Measurements from ENCODE around the gene OR6M1. TPM values are rescaled to one million over a fixed set of nuclear protein-coding genes. Genes with fewer than 3 reads are reported as not detected.

OR6M1 gene
- polyA plus RNA-seq, 3 donors, result not detected

- DNase-seq, result no peak
These were observed 30.2 kb downstream of the OR6M1 start for GRCh38 chr11:123775715-123776549.

DNA sequence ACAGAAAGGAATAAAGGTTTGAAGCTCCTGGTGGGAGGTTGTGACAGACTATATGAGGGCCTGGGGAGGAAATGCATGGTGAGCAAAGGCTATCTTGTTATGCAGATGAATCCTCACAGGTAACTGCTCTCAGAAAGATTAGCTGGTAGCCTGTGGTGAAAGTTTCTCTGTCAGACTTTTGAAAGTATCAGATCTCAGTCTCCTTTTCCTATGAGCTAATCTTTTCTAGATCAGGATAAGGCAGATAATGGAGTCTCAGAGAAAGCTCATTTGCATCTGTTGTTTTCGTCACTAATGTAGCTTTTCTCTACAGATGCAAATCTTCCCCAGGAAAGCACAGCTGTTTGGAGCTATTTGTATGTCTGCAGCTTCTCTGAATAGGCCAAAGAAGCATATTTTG is 30.9 kb downstream of the OR6M1 start:
- DNase-seq, result no peak

GRCh38 chr11:123773959-123774358 is 32.2 kb downstream of the OR6M1 start:
- no peak for DNase-seq

- no peak for DNase-seq
These were observed 33.1 kb downstream of the OR6M1 start for GRCh38 chr11:123773026-123773425.

- DNase-seq, result no peak
These were observed 34.5 kb downstream of the OR6M1 start for GRCh38 chr11:123771664-123772063.

DNA sequence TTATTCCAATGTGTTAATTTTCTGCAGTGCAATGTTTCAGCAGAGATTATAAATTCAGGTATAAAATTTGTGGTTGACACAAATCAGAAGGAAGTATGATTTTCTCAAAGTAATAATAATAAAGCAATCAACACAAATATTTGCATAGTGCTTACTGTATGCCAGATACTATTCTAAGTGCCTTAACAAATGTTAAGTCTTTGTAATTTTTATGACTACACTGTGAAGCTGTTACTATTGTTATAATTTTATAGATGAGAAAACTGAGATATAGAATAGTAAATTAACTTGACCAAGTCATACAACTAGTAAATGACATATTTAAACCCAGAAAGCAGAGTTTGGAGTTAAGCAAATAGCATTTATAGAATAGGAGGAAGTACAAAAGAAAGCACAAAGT is 35.4 kb downstream of the OR6M1 start:
- DNase-seq, result no peak

- DNase-seq, result no peak
These were observed 40.5 kb downstream of the OR6M1 start for GRCh38 chr11:123765601-123766000.

DNA sequence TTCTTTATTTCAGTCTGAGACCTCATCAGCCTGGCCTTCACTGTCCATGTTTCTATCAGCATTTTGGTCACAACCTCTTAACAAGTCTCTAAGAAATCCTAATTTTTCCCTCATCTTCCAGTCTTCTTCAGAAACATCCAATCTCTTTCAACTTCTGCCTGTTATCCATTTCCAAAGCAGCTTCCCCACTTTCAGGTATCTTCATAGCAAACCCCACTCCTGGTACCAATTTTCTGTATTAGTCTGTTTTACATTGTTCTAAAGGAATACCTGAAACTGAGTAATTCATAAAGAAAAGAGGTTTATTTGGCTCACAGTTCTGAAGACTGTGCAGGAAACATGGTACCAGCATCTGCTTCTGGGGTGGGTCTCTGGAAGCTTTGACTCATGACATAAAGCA is 43.7 kb downstream of the OR6M1 start:
- no peak for DNase-seq

GRCh38 chr11:123760894-123761293 is 45.3 kb downstream of the OR6M1 start:
- DNase-seq, result no peak

DNA sequence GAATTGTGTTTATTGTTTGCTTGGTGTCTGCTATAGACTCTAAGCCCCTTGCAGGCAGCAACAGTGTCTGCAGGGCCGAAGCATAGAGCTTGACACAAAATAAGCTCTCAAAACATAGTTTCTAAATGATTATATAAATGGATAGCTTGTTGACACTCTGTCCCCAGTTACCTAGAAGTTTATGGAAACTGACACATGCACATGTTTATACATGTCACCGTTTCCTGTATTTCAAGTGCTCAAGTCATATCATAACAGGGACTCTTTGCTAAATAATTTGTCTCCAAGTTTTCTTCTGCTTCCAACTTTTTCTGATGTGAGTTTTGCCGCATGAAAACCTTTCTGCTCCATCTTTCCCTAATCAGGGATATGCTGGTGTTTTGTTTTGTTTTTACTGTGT is 48.2 kb downstream of the OR6M1 start:
- DNase-seq, result no peak

DNA sequence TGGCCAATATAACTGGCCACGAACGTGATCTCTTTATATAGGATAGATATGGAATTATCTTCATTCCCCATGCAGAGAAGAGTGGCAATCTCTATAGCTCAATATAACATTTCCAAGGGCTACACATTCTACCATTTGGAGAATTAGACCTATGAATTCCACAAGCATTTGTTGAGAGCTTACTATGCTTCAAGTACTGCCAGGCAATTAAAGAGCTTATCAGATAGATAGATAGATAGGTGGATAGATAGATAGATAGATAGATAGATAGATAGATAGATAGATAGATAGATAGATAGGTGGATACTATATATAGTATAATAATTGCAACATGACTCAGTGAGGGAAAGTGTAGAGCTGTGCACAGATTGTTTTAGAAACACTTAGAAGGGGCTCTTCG is 50.3 kb downstream of the OR6M1 start:
- no peak for DNase-seq

Other genes starting within 250 kb of the OR6M1 start
- gene SCN3B, start 151.7 kb downstream of the OR6M1 start, polyA plus RNA-seq (ENCODE audit: insufficient read length in 3 of 3), result 1 to 10 TPM; 1.4 to 2.1 (median 1.6) TPM
- 10 to 100 TPM; 16.5 to 24.2 (median 19.5) TPM for gene ZNF202, start 64.7 kb downstream of the OR6M1 start, polyA plus RNA-seq (ENCODE audit: insufficient read length in 3 of 3)
- not detected for gene OR6X1, start 51.8 kb downstream of the OR6M1 start, polyA plus RNA-seq (ENCODE audit: insufficient read length in 3 of 3)
- gene TMEM225, start 79.3 kb upstream of the OR6M1 start, polyA plus RNA-seq (ENCODE audit: insufficient read length in 3 of 3), result not detected
- not detected for gene OR8D4, start 95.8 kb upstream of the OR6M1 start, polyA plus RNA-seq (ENCODE audit: insufficient read length in 3 of 3)
- not detected for gene OR4D5, start 133.3 kb upstream of the OR6M1 start, polyA plus RNA-seq (ENCODE audit: insufficient read length in 3 of 3)
- not detected for gene OR6T1, start 137.5 kb upstream of the OR6M1 start, polyA plus RNA-seq (ENCODE audit: insufficient read length in 3 of 3)
- gene OR10S1, start 171.4 kb upstream of the OR6M1 start, polyA plus RNA-seq (ENCODE audit: insufficient read length in 3 of 3), result not detected
- gene OR10G6, start 188.8 kb upstream of the OR6M1 start, polyA plus RNA-seq (ENCODE audit: insufficient read length in 3 of 3), result not detected
- under 1 TPM in 1 of 3 donors, not detected in 2; 0.06 TPM for gene OR10G4, start 206.6 kb upstream of the OR6M1 start, polyA plus RNA-seq (ENCODE audit: insufficient read length in 3 of 3)
- gene OR10G9, start 216.7 kb upstream of the OR6M1 start, polyA plus RNA-seq (ENCODE audit: insufficient read length in 3 of 3), result not detected
- gene OR10G8, start 220.4 kb upstream of the OR6M1 start, polyA plus RNA-seq (ENCODE audit: insufficient read length in 3 of 3), result not detected
- not detected for gene OR10G7, start 235.0 kb upstream of the OR6M1 start, polyA plus RNA-seq (ENCODE audit: insufficient read length in 3 of 3)